Fibroblast of skin of right biceps (primary cell): ENCODE measurements around the gene SLC24A2.

Source experiments
- DNase-seq: peaks from one replicate; pipeline ENCODE4 v3.0.0-alpha.2; 2013

Gene SLC24A2

GRCh38 chr9:19754921-19755320 is 33.9 kb downstream of the SLC24A2 start:
- DNase-seq = no peak

GRCh38 chr9:19748278-19749126 is 40.3 kb downstream of the SLC24A2 start:
- DNase-seq = peak; percentile 7

GRCh38 chr9:19746223-19746622 is 42.6 kb downstream of the SLC24A2 start:
- DNase-seq = no peak

- no peak for DNase-seq
Observed at GRCh38 chr9:19741178-19741577, 47.7 kb downstream of the SLC24A2 start.
